Left colon (tissue), 2 donors: ENCODE data around the gene DDX60. TPM values are rescaled to one million over a fixed set of nuclear protein-coding genes. Genes with fewer than 3 reads are reported as not detected.
A peak's percentile ranks its signal among the peaks of the same experiment; 100 is the strongest.
"Not testable (repeated sequence)": the region's sequence is repeated elsewhere in the genome, so short reads cannot be mapped to it uniquely, and the experiment has no call there.

ENCODE experiments used
- ATAC-seq: fragments of 200-7000 bp; cut with Tn5 transposase; one replicate; pipeline ENCODE4 v1.9.1; 2020; ENCODE audit warnings: mild to moderate bottlenecking, moderate library complexity
- DNase-seq, 2 donors: peaks; one replicate each; pipeline ENCODE4 v3.0.0-alpha.2; 2020
- intact Hi-C, 2 donors: fragments of 100-400 bp; cut with DNase I in 1 of 2; cut with micrococcal nuclease in 1 of 2; formaldehyde crosslinking; loops; one replicate each; pipeline versions ENCODE4 v1.11.2 to v1.14.0; 2022; cut with DNase I, micrococcal nuclease
- long read RNA-seq: library from polyadenylated mRNA; unstranded; transcript quantifications from one replicate; pipeline ENCODE4 v2.0.0, GENCODE V29; 2021
- total RNA-seq, 2 donors: library from RNA; stranded (reverse); fragmentation: NEBNext Ultra II Directional; extraction: Animal tissue kit (Norgen Biotek cat#: 25700); gene quantifications; one replicate each; pipeline ENCODE4 v1.2.1, GENCODE V29; 2021
- donor health status: DM: no; HTN: no; CAD: no.
- donor health status: DM: yes; HTN: yes; CAD: no.

Gene DDX60
- total RNA-seq: 10 to 100 TPM; 76.1 to 98.5 TPM
- long read RNA-seq, full-length matches to known transcripts: 12 of 55 reads
- long read RNA-seq, partial matches to known transcripts: 33 of 55 reads
- long read RNA-seq, other reads (novel, unspliced or antisense): 10 of 55 reads

DNA sequence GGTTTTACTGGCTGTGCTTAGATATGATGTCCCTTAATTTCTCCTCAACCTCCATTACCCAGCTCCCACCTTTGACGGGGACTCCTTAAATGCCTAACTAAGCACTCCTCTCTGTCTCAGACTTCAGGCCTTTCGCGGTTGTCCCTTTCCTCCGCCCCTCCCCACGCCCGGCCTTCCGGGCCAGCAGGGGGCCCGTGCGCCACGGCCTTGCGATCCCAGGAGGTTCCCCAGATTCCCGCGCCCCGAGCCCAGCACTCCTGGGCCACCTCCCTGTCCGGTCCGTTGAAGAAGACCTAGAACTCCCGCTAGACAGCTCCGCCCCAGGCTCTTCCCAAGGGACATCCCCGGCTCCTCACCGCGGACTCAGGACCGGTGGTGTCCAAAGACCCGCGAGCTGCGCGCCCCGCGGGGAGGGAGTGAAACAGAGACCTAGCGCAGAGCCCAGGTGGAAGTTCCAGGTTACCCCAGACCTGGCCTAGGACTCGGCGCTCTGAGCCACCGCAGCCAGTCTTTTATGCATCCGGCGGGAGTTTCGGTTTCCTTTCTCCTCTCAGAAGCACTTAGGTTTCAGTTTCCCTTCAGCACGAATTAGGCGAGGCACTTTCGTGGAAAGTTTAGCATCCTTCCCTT is at the start of gene DDX60:
Gene DDX60, minus strand, starts transcription at position 487 of the 630 bp plus-strand sequence. CDS start 7,493 bp downstream, outside the sequence.
- intact Hi-C loops: loop anchor here in 1 of 2 donors (5.0 kb wide), 1 partner anchor 164 kb away; the partner anchor contains the start of gene DDX60L
- peak; percentile 86 to 87 for DNase-seq

GRCh38 chr4:168367065-168367464 is 48.5 kb upstream of the DDX60 start:
- no peak for DNase-seq
- intact Hi-C loops: no loop called here
- no peak for ATAC-seq

More for the DNA sequence above, at the start of gene DDX60:
- ATAC-seq: peak; percentile 88

DNA sequence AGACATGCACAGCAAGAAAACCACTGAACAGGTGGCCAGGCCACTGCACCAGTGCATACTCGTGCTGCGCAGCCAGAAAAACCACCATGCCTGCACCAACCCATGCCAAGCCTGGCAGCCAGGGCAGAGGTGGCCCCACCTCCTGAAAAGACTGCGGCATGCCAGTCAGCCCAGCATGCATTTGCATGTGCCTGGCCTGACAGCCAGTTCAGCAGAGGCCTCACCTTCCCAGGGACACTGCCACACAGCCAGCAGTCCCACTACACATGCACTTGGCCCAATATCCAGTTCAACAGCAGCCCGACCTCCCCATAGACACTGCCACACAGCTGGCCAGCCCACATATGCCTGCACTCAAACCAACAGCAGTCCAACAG is 43.5 kb upstream of the DDX60 start:
- intact Hi-C loops: no loop called here
- ATAC-seq: no peak

DNA sequence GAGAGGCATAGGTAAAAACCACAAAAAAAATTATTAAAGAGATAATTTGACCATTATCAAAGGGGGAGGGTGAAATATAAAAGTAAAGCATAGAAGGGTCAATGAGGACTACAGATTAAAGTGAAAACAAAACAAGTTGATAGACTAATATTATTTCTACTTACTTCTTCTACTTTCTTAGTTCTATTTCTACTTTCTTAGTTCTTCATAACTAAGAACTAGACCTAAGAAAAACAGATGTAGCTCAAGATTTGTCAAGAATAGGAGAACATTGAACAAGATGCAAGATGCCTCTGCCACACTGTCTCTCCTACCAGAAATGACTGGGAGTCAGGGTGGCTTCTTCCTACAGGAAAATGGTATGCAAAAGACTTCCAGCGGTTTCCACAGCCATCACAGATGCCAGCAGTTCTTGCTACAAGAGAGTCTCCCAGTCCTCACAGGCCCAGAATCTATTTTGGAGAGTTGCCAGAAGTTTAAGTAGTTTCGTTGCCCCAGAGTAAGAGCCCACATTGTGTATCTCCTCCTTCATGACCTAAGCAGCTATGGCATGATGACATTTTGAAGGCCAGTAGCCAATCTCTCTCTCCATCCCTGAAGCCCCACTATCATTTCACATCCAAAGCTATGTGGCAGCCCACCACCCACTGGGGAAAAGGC is 42.9 kb upstream of the DDX60 start:
- intact Hi-C loops: no loop called here
- ATAC-seq: no peak
- no peak for DNase-seq

More for the DNA sequence above, 43.5 kb upstream of the DDX60 start:
- no peak for DNase-seq

- DNase-seq (no peak), ATAC-seq (no peak)
- intact Hi-C loops: no loop called here
Observed at GRCh38 chr4:168360271-168360670, 41.7 kb upstream of the DDX60 start.

GRCh38 chr4:168357941-168358340 is 39.4 kb upstream of the DDX60 start:
- DNase-seq: no peak
- ATAC-seq: no peak
- intact Hi-C loops: no loop called here

GRCh38 chr4:168353746-168354145 is 35.2 kb upstream of the DDX60 start:
- intact Hi-C loops: no loop called here
- DNase-seq (no peak), ATAC-seq (no peak)

- DNase-seq: no peak
- intact Hi-C loops: no loop called here
- no peak for ATAC-seq
Observed at GRCh38 chr4:168337550-168337940, 19.0 kb upstream of the DDX60 start.

DNA sequence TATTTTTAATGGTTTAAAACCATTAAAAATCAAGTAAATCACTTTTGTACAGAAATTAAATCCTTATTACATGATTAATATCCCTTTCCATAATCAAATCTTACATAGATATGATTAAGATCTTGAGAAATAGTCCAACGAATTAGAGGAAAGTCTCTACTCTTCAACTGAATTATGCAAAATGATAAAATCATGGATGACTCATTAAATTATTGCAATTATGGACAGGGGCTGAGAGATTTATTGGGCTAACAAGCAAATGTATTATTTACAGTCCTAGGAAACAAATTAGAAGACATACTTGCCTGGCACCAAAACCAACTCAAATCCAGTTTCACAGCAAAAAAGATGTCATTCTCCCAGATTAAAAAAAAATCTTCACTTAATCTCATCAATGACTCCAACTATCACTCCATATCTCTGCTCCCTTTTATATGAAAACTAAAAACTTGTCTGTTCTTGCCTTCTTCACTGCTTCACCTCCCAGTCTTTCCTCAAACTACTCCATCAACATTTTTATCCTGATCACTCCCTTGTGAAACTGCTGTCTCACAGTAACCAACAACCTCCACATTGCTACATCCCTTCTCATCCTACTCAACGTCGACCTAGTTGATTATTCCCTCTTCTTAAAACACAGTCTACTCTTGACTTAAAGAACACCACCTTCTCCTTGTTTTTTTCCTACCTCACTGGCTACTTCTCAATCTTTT is 18.4 kb upstream of the DDX60 start:
- no peak for ATAC-seq
- no peak for DNase-seq
- intact Hi-C loops: no loop called here

DNA sequence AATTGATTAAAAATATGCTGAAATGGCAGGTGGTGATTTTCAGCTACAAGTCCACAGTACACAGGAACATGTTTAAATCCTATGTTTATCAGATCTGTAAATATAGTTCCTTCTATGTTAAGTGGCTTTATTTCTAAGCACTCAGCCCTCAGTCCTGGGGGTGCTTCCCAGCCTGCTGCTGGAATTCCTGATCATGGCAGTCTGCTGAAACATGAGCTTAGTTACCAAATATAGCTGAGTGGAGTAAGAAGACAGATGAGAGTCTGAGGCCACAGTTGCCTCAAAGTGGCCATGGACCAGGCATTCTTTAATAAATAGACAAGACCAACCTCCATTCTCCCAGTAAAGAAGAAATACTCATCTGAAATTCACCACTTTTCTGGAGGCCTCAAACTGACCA is 17.1 kb upstream of the DDX60 start:
- intact Hi-C loops: no loop called here
- no peak for DNase-seq
- ATAC-seq: no peak

GRCh38 chr4:168334053-168334452 is 15.5 kb upstream of the DDX60 start:
- DNase-seq: no peak
- intact Hi-C loops: no loop called here

DNA sequence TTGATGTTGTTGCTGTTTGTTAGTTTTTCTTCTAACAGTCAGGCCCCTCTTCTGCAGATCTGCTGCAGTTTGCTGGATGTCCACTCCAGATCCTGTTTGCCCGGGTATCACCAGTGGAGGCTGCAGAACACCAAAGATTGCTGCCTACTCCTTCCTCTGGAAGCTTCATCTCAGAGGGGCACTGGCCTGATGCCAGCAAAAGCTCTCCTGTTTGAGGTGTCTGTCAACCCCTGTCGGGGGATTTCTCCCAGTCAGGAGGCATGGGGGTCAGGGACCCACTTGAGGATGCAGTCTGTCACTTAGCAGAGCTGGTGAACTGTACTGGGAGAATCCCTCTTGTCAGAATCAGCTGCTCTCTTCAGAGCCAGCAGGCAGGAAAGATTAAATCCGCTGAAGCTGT is 12.0 kb upstream of the DDX60 start:
- ATAC-seq, DNase-seq, intact Hi-C loops: not testable (repeated sequence)

More at GRCh38 chr4:168334053-168334452, 15.5 kb upstream of the DDX60 start:
- ATAC-seq: no peak

DNA sequence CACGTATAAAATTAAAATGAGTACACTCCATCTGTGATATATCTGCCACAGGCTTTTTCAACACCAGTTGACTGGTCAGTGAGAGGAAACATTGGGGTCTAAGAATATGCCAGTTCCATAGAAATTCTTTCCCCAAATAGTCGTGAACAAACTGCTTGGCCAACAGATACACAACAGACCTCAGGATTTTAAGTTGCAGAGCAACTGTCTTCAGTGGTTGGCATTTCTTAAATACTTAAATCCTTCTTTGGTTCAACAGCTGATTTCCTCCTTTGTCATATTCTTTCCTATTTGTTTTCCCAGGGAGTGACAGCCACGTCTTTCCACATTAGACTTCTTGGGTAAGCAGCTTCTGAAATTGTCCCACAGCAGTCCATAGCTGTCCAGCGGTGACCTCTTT is 7.0 kb upstream of the DDX60 start:
- intact Hi-C loops: no loop called here
- no peak for ATAC-seq
- no peak for DNase-seq

GRCh38 chr4:168321006-168321405 is 2.5 kb upstream of the DDX60 start:
- intact Hi-C loops: no loop called here

GRCh38 chr4:168319486-168320019 is 1.0 kb upstream of the DDX60 start:
- intact Hi-C loops: loop anchor here in 1 of 2 donors (5.0 kb wide), 1 partner anchor 163 kb away; the partner anchor contains the start of gene DDX60L
- no peak for DNase-seq
- ATAC-seq: peak; percentile 28

More at GRCh38 chr4:168321006-168321405, 2.5 kb upstream of the DDX60 start:
- ATAC-seq (peak; percentile 70), DNase-seq (no peak)

- ATAC-seq (no peak), DNase-seq (no peak)
- intact Hi-C loops: loop anchor here in 1 of 2 donors (5.0 kb wide), 1 partner anchor 165 kb away; the partner anchor contains the start of gene DDX60L
Observed at GRCh38 chr4:168317621-168318020, 931 bp downstream of the DDX60 start.

GRCh38 chr4:168309781-168310180 is 8.8 kb downstream of the DDX60 start:
- DNase-seq (no peak), ATAC-seq (peak; percentile 69)
- intact Hi-C loops: no loop called here

DNA sequence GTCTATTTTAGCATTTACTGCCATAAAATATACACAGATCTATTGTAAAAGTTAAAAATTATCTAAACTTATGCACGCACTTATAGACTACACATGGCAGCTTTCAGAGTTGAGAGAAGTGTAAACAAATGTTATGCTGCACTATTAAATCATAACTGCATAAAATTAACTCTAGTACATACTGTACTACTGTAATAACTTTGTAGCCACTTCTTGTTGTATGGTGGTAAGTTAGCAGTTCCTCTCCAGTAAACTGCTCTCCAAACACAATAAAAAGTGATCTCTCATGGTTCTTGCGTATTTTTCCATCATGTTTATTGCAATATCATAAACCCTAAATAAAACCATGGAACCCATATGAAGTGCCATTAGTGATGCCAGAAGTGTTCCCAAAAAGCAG is 9.6 kb downstream of the DDX60 start:
- ATAC-seq: peak; percentile 93
- no peak for DNase-seq
- intact Hi-C loops: no loop called here

- ATAC-seq (no peak), DNase-seq (no peak)
- intact Hi-C loops: no loop called here
Observed at GRCh38 chr4:168306476-168306875, 12.1 kb downstream of the DDX60 start.
